GM04504 (cell line): ENCODE data around the gene GUCY1A2.
"Not testable (repeated sequence)": the region's sequence is repeated elsewhere in the genome, so short reads cannot be mapped to it uniquely, and the experiment has no call there.

Source experiments
- DNase-seq: peaks from one replicate; pipeline ENCODE4 v3.0.0-alpha.2; 2012; ENCODE audit warnings: low read depth

The GUCY1A2 gene

GRCh38 chr11:106834567-106834966 lies 183.7 kb downstream of the GUCY1A2 start:
- DNase-seq: no peak

DNA sequence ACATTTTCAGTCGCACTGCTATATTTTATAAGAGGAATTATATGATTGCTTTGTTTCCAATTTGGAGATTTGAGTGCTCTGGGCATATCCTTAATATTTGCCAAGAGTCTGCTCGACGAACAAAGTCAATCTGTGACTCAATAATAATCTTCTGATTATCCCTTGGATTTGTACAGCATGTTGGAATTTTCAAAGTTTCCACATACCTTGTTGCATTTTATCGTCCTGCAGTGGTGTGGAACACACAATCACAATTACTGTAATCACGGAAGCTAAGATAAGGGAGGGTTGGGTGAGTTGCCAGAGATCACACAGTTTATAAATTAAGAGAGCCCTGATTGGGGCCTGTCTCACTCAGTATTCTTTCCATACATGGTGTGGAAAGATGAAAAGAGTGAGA lies 189.3 kb downstream of the GUCY1A2 start:
- no peak for DNase-seq

DNA sequence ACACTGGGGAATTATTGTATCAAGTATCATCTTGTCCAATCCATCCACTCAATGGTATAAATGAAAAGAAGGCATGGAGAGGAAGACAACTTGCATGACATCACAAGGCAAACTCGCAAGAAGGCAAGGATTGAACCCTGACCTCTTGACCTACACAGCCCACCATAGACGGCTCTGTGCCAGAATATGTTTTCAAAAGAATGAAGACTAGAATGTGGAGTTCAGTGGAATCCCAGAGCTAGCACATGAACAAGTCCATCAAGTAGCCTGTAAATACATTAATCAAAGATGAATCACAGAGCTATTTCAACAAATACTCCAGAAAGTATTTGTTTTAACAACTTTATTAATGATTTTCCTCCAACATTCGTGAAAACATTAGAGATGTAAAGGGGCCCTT lies 189.7 kb downstream of the GUCY1A2 start:
- no peak for DNase-seq

DNA sequence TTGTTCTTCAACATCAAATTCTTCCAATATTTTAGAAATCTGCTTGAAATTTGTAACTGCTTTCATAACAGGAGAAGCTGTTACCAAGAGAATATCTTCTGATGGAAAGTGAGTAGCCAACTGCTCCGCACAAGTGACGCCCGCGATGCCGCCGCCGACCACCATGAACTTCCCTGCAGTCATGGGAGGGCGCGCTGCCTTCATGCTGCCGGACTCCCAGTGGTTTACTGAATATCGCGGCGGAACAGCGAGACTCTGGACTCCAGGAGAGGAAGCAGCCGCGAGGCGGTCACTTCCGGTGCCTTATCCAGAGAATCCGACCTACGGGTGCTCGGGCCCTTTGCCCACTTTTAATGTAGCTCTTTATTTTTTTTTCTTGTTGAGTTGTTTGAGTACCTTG lies 190.6 kb downstream of the GUCY1A2 start:
- no peak for DNase-seq

- DNase-seq: not testable (repeated sequence)
Observed at GRCh38 chr11:106826558-106826957, 191.7 kb downstream of the GUCY1A2 start.

GRCh38 chr11:106821826-106822225 lies 196.4 kb downstream of the GUCY1A2 start:
- DNase-seq: no peak

- no peak for DNase-seq
Observed at GRCh38 chr11:106821291-106821690, 197.0 kb downstream of the GUCY1A2 start.

DNA sequence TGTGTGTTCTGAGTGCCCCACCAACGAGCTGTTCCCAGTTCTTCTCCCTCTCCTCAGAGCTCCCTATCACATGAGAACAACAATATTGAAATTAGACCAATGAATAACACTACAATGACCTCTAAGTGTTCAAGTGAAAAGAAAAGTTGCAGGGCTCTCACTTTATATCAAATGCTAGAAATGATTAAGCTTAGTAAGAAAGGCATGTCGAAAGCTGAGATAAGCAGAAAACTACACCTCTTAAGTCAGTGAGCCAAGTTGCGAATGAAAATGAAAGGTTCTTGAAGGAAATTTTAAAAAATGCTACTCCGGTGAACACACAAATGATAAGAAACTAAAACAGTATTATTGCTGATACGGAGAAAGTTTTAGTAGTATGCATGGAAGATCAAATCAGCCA lies 199.8 kb downstream of the GUCY1A2 start:
- DNase-seq: no peak

GRCh38 chr11:106815209-106815608 lies 203.1 kb downstream of the GUCY1A2 start:
- no peak for DNase-seq

GRCh38 chr11:106813806-106814205 lies 204.5 kb downstream of the GUCY1A2 start:
- DNase-seq: no peak

DNA sequence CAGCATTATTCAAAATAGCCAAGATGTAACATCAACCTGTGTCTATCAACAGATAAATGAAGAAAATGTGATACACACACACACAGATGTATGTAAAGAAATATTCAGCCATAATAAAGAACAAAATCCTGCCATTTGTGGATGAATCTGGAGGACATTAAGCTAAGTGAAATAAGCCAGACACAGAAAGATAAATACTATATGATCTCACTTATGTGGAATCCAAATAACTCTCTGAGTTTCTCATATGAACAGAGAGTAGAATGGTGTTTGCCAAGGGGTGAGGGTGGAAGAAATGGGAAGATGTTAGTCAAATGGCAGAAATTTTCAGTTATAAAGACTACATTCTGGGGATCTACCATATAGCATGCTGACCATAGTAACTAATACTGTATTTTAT lies 224.2 kb downstream of the GUCY1A2 start:
- no peak for DNase-seq

GRCh38 chr11:106789406-106789805 lies 228.9 kb downstream of the GUCY1A2 start:
- no peak for DNase-seq

GRCh38 chr11:106787454-106787853 lies 230.8 kb downstream of the GUCY1A2 start:
- DNase-seq: no peak

DNA sequence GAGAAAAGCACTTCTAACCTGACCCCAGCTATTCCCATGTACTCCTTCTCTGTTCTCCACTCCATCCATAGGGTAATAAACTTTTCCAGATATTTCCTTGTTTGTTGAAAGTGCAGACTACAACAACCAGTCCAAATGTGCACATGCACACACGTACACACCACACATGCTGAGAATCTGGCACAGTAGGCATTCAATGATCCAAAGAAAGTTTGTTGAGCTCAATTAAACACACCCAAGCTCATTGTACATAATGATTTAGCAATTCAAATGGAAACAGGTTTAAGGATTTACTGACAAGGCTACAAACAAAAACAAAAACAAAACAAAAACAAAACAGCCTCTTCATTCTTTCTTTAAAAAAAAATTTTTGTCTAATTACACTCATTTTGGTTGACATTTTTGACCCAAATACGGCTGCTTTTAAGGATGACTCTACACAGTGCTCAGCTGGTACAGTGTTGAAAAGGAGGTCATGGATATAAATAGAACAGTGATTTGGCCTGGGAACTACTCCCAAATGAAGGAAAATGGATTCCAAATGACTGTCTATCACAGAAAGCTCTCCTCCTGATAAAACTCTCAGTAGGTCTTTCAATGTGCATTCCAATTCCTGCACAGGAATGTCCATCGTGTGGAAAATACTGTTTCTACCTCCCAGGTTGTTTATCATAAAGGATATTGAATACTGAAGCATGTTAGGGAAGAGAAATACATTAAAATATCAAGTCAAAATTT lies 232.2 kb downstream of the GUCY1A2 start:
- no peak for DNase-seq

- not testable (repeated sequence) for DNase-seq
Observed at GRCh38 chr11:106777302-106777701, 241.0 kb downstream of the GUCY1A2 start.

GRCh38 chr11:106770489-106771085 lies 247.7 kb downstream of the GUCY1A2 start:
- DNase-seq: no peak

DNA sequence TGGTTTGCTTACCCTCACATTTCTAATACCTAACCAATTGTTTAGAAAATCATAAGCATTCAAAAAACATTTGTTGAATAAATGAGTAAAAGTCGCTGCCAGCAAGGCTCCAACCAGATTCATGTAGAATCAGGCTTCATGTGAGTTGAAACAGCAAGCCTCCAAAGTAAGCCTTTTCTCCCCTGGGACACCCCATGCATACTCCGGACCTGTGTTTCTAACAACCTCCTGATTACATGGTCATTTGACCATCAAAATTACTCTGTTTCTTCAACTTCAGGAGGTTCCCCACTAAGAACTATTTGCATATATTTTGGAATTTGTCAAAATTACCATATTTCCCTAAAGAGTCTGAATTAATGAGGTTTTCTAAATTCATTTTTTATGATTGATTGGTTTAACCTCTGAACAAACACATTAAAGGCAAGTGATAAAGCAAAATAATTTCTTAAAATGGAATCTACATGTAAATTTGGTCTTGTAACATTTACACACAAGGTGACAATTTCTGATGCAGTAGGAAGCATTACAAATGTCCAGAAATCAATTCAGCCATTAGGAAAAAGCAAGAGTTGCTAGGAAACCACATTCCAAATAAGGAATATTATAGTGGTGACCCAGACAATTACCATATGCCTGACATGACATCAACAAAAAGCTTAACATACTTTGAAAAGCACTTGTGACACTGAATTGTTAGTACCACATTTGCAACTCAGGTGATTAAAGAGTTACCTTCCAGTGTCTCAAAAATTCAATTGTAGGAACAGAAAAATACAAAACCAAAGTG lies 252.6 kb downstream of the GUCY1A2 start:
- DNase-seq: no peak

GRCh38 chr11:106763501-106763900 lies 254.8 kb downstream of the GUCY1A2 start:
- no peak for DNase-seq

DNA sequence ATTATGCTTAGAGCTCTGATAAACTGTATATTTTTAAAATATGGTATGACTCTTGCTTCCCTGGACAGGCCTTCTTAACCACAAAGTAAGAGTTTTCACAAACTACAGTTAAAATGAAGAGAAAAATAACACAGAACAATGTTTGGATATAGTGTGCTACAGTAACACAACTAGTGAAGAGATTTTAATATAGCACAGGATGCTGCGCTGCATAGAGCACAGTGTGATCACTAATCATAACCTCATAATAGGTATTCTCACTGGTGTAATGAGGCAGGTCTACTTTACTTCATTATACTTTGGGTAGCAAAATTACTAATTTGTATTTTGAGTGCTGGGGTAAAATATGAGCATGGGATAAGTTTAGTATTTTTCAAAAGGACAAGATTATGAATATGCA lies 256.5 kb downstream of the GUCY1A2 start:
- no peak for DNase-seq

- no peak for DNase-seq
Observed at GRCh38 chr11:106761240-106761639, 257.0 kb downstream of the GUCY1A2 start.

DNA sequence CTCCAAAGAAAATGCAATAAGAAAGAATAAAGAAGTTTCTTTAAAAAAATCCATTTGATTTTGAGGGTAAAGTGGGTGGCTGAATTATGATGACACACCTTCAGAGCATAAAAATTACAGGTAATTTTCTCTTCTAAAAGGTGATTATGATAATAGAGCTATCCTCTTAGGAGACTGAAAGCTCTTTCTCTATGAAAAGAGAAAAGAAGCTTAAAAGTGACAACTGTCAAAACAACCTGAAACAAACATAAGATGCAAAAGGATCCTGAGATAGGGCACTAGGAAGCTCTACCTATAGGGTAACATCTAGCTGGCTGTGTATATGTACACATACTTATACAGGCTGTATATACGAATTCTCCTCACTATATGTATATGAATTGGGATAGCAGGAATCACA lies 270.2 kb downstream of the GUCY1A2 start:
- DNase-seq: no peak

- no peak for DNase-seq
Observed at GRCh38 chr11:106745941-106746340, 272.3 kb downstream of the GUCY1A2 start.

- DNase-seq: no peak
Observed at GRCh38 chr11:106733635-106734034, 284.6 kb downstream of the GUCY1A2 start.
